Stimulated activated CD4-positive, alpha-beta T cell treated with anti-CD3 and anti-CD28 coated beads, TNF-alpha, amount 100 ng/mL, for 48 hours (primary cell): Measurements from ENCODE around the gene TMEM218.
"Not testable (repeated sequence)": the region's sequence is repeated elsewhere in the genome, so short reads cannot be mapped to it uniquely, and the experiment has no call there.

Experiments used
- DNase-seq, 3 donors: peaks; one replicate each; pipeline ENCODE4 v3.0.0-alpha.2; 2020; ENCODE audit warnings: low read depth in 3 of 3

The TMEM218 gene

GRCh38 chr11:125090151-125090550, 21.3 kb downstream of the TMEM218 start:
- DNase-seq: not testable (repeated sequence)

- not testable (repeated sequence) for DNase-seq
These were observed 21.9 kb downstream of the TMEM218 start for GRCh38 chr11:125089481-125089880.

- no peak for DNase-seq
These were observed 22.6 kb downstream of the TMEM218 start for GRCh38 chr11:125088576-125089455.

- DNase-seq: no peak
These were observed 23.3 kb downstream of the TMEM218 start for GRCh38 chr11:125088123-125088522.

GRCh38 chr11:125086633-125087296, 24.7 kb downstream of the TMEM218 start:
- DNase-seq: no peak

- no peak for DNase-seq
These were observed 25.9 kb downstream of the TMEM218 start for GRCh38 chr11:125085301-125086081.

GRCh38 chr11:125084761-125085231, 26.6 kb downstream of the TMEM218 start:
- DNase-seq: no peak

- DNase-seq: no peak
These were observed 27.4 kb downstream of the TMEM218 start for GRCh38 chr11:125084057-125084416.

- no peak for DNase-seq
These were observed 27.9 kb downstream of the TMEM218 start for GRCh38 chr11:125083312-125084056.

- no peak for DNase-seq
These were observed 28.7 kb downstream of the TMEM218 start for GRCh38 chr11:125082611-125083311.

GRCh38 chr11:125082040-125082439, 29.4 kb downstream of the TMEM218 start:
- DNase-seq: no peak

- no peak for DNase-seq
These were observed 30.2 kb downstream of the TMEM218 start for GRCh38 chr11:125081098-125081798.

- no peak for DNase-seq
These were observed 30.9 kb downstream of the TMEM218 start for GRCh38 chr11:125080531-125080911.

- DNase-seq: no peak
These were observed 31.4 kb downstream of the TMEM218 start for GRCh38 chr11:125079878-125080530.

- no peak for DNase-seq
These were observed 32.1 kb downstream of the TMEM218 start for GRCh38 chr11:125079151-125079877.

- no peak for DNase-seq
These were observed 32.8 kb downstream of the TMEM218 start for GRCh38 chr11:125078516-125079140.

- no peak for DNase-seq
These were observed 33.4 kb downstream of the TMEM218 start for GRCh38 chr11:125078016-125078415.

- DNase-seq: no peak
These were observed 35.0 kb downstream of the TMEM218 start for GRCh38 chr11:125076378-125076945.
